ENCODE data around the gene ZFP1.

- TF ChIP-seq CTCF (IDR thresholded peaks at IDR 0.05) (no peak), POLR2A (IDR thresholded peaks at IDR 0.05) (no peak)
Measured at GRCh38 chr16:75120253-75120652, 28.1 kb upstream of the ZFP1 start.

Measured in esophagus squamous epithelium (tissue), 4 donors.